Stimulated activated naive CD8-positive, alpha-beta T cell treated with anti-CD3 and anti-CD28 coated beads, Interleukin-15, Interleukin-2, amounts not matched to agents 100 U/mL and 50 U/mL, for 24 hours (primary cell): ENCODE results near the gene COL4A4.
"Not testable (repeated sequence)": the region's sequence is repeated elsewhere in the genome, so short reads cannot be mapped to it uniquely, and the experiment has no call there.

ENCODE experiments used
- ATAC-seq: fragments of 150-1000 bp; cut with Tn5 transposase; one replicate; pipeline ENCODE4 v1.10.0; 2021
- DNase-seq: peaks from one replicate; pipeline ENCODE4 v3.0.0; 2021

The COL4A4 gene

DNA sequence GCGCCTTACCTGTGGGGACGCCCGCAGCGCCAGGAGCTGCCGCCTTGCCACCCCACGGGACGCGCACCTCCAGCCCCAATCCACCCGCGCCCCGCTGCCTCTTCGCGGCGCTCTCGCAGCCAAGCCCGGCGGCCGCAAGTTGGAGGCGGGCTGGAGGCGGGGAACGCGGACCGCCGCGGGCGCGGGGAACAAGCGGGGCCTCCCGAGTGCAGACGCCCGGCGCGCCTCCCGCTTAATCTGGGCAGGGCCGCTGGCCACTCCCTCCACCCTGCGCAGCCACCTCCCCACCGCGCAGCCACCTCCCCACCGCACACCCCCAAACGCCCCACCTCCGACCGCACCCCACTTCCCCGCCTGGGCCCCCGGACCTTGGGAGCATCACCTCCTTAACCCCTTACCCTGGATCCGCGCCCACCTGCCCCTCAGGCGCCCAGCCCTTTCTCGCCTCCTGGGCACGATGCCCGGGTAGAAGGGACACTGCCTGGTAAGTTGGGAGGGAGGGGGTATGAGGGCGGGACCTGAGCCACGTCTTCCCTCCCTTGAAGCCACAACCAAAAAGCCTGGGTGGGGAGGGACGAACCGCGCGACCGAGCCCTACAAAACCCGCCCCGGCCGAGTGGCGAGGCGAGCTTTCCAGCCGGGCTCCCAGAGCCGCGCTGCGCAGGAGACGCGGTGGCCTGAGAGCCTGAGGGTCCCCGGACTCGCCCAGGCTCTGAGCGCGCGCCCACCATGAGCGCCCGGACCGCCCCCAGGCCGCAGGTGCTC is at the start of gene COL4A4, which contains the start of gene COL4A3:
COL4A4 (minus strand) TSS at position 208 of the 765 bp plus-strand sequence. CDS start 16,722 bp downstream, outside the sequence.
COL4A3 (plus strand) TSS at position 627 of the 765 bp plus-strand sequence; CDS start at position 730, 103 bp downstream.
- peak; percentile 48 for ATAC-seq

DNA sequence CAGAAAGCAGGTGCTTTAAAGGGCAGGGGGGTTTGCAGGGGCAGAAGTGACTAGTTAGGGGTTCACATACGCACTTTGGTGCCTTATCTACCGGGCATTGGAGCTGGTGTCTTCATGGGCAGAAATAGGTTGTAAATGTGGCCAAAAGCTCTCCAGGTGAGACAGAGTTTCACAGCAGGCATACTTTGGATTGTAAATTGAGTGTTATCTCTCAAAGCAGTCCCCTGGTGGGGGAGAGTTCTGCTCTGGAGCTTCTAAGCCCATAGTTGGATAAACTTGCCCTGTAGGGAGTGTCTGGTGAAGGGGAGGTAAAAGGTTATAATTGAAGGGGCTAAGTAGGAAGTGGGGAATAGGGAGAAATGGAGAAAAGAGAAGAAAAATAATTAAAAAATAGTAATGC is 43.6 kb upstream of the COL4A4 start:
- ATAC-seq (no peak), DNase-seq (no peak)

More for the DNA sequence above, at the start of gene COL4A4, which contains the start of gene COL4A3:
- peak; percentile 17 for DNase-seq

- DNase-seq, result no peak
- no peak for ATAC-seq
Observed at GRCh38 chr2:227206406-227206805, 42.4 kb upstream of the COL4A4 start.

GRCh38 chr2:227205701-227206100 is 41.7 kb upstream of the COL4A4 start:
- ATAC-seq, result no peak
- no peak for DNase-seq

GRCh38 chr2:227204452-227204851 is 40.4 kb upstream of the COL4A4 start:
- no peak for ATAC-seq
- no peak for DNase-seq

DNA sequence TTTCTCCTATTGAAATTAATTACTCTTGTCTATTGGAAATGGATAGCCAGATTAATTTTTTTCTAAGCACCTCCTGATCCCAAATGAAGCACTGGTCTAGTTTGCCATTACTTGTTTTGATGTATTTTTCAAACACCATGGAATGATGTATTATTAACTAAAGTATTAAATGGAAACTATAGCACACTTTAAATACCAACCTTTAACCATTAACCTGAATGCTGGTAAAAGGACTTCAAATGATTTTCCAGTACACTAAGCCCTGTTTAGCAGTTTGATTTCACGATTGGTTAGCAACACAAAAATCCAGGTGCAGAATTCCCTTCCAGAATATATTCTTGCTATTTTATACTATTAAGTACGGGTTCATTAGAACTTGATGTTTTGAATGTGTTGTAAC is 37.8 kb upstream of the COL4A4 start:
- ATAC-seq (no peak), DNase-seq (no peak)

DNA sequence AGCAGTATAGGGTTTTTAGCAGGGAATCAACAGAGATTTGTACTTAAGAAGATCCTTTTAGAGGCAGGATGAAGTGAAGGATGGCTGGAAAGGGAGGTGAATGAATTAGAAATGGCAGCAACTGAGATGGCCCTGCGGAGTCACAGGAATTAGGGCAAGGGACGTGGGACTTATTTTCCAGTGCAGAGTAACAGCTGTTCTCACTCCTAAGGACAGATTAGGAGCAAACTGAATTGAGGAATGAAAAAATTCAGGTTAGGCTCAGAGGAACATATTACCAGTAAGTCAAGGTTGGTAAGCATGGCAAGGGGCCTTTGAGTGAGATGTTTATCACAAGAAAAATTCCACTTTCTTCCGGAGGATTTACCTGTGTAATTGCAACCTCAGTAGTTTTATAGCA is 34.9 kb upstream of the COL4A4 start:
- ATAC-seq (no peak), DNase-seq (no peak)

DNA sequence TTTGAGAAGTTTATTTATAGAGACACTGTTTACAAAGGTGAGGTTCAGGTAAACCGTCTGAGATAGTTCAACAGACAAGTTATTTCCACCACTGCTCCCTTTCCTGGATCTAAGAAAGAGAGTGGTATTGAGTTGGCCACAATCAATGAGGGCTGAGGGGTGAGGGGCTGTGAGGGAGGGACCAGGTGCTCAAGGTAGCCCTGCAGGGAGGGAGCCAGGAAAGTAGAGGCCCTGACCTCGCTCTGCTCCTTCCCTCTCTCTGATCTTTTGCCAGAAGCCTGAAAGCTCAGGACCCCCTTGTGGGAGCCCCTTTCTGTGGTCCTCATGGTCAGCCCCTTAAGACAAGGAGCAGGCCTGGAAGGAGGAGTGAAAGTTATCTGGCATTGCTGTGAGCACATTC is 30.2 kb upstream of the COL4A4 start:
- ATAC-seq (no peak), DNase-seq (no peak)

- no peak for ATAC-seq
- no peak for DNase-seq
Observed at GRCh38 chr2:227192491-227192890, 28.5 kb upstream of the COL4A4 start.

DNA sequence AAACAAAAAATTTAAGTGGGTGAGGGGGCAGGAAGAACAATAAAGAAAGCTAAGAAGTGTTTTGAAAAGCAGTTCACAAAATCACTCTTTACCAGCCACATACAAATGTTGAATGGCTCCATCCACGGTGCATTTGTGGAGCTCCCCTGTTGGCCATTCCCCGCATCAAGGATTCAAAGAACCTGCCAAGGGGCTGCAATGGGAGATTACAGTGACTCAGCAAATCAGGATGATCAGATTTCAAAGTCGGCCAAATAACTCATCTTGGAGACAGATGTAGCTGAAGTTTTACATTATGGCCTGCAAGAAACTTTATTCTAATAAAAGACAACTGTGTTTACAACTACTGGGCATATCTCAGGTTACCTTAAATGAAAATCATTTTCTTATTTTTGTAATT is 27.4 kb upstream of the COL4A4 start:
- DNase-seq, result no peak
- ATAC-seq, result no peak

GRCh38 chr2:227188292-227188691 is 24.3 kb upstream of the COL4A4 start:
- DNase-seq (no peak), ATAC-seq (no peak)

DNA sequence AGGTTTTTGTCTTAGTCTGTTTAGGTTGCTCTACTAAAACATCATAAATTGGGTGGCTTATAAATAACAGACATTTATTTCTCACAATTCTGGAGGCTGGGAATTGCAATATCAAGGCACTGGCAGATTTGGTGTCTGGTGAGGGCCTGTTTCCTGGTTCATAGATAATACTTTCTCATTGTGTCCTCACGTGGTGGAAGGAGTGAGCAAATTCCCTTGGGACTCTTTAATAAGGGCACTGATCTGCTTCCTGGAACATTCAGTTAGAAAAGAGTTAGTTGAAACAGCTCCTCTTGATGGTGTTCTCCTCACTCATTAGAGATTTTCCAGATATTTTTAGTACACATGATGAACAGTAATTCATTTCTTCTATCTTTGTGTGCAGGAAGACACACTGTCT is 22.7 kb upstream of the COL4A4 start:
- no peak for DNase-seq
- ATAC-seq, result no peak

- DNase-seq, result no peak
- ATAC-seq, result no peak
Observed at GRCh38 chr2:227185615-227186232, 21.7 kb upstream of the COL4A4 start.

GRCh38 chr2:227183657-227184367 is 19.8 kb upstream of the COL4A4 start:
- ATAC-seq (no peak), DNase-seq (no peak)

- ATAC-seq (no peak), DNase-seq (no peak)
Observed at GRCh38 chr2:227182765-227183164, 18.8 kb upstream of the COL4A4 start.

- ATAC-seq (no peak), DNase-seq (no peak)
Observed at GRCh38 chr2:227180770-227181169, 16.8 kb upstream of the COL4A4 start.

DNA sequence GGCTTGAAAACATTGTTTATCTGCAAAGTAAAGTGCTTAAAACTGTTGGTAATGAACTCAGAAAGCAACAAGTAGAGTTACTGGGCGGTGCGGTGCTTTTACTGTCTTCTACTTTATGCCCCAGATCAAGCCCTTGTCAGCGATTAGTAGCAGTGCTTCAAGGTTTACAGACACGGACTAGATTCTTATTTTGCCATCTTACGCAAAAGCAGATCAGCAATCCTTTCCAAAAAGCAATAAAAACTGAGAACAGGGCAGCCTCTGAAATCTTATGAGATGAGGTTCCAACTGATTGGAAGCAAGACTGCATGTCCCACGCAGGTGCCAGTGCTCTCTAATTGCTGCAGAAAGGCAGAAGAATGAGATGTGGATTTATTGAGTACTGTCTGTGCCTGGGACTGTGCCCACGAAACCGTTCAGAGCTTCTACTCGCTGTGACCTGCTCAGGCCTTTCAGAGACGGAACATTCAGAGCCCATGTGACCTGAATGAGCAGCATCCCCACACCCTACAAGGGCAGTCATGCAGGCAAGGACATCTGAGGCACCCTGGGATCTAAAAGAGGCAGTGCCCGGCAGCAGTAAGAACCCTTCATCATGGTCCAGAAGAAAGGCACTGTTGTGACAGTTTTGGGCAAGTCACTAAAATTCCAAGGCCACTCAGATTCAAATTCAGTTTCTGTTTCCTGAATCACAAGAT is 16.1 kb upstream of the COL4A4 start:
- DNase-seq (no peak), ATAC-seq (no peak)

- no peak for DNase-seq
- ATAC-seq, result no peak
Observed at GRCh38 chr2:227177592-227178336, 13.8 kb upstream of the COL4A4 start.

- ATAC-seq, DNase-seq: not testable (repeated sequence)
Observed at GRCh38 chr2:227171779-227172178, 7.8 kb upstream of the COL4A4 start.

GRCh38 chr2:227164763-227165291 is 822 bp upstream of the COL4A4 start:
- DNase-seq (peak; percentile 14), ATAC-seq (peak; percentile 73)

DNA sequence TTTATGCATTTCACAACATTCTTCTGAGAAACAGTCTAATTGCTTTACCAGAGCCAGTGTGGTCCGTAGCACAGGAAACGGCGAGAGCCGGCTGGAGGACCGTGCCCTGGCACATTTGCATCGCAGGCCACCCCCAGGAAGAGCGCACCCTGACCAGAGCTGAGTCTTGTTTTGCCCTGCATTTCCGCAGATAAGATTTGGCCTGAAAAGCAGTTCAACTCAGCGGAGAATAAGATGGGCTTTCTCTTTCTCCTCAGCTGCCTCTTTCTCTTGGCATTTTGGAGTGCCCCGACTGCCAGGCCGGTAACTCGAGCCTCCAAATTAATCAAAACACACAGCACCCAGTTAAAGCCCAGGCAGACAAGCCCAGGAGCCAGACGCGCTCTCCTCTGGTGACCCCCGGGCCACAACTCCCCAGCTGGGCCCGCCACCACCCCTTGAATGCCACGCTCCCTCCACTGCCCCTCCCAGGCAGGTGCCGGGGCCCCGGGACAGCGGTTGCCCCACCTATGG is 464 bp downstream of the COL4A4 start:
- DNase-seq, result no peak
- ATAC-seq, result no peak
